HepG2 (cell line): ENCODE results near the gene USP32. TPM values are rescaled to one million over a fixed set of nuclear protein-coding genes. Genes with fewer than 3 reads are reported as not detected.

Experiments
- ATF7 ChIP-seq, 2 experiments: fragments of 450-650 bp in 1 of 2; sonication (generic) in 1 of 2; formaldehyde crosslinking in 1 of 2; IDR thresholded peaks; 2 replicates each; pipeline versions ENCODE4 v1.4.0 to v1.6.1; 2016 to 2020; ENCODE audit warnings: antibody characterized with exemption in 1 of 2, mild to moderate bottlenecking in 1 of 2, missing genetic modification reagents in 1 of 2
- CSRNP1 ChIP-seq: sonication (generic); formaldehyde crosslinking; IDR thresholded peaks from 2 replicates; pipeline ENCODE4 v1.8.1; 2023; ENCODE audit warnings: mild to moderate bottlenecking, missing genetic modification reagents
- HDAC1 ChIP-seq: sonication (generic); formaldehyde crosslinking; IDR thresholded peaks from 2 replicates; pipeline ENCODE4 v1.5.1; 2020; ENCODE audit warnings: mild to moderate bottlenecking, missing genetic modification reagents
- MTA1 ChIP-seq: sonication (generic); formaldehyde crosslinking; IDR thresholded peaks from 2 replicates; pipeline ENCODE4 v1.4.0; 2020; ENCODE audit warnings: missing genetic modification reagents, mild to moderate bottlenecking, borderline replicate concordance
- NBN ChIP-seq: fragments of 450-650 bp; conservative IDR thresholded peaks from 2 replicates; pipeline ENCODE4 v1.6.1; 2017
- NFAT5 ChIP-seq: sonication (generic); formaldehyde crosslinking; IDR thresholded peaks from 2 replicates; pipeline ENCODE4 v1.4.0; 2020; ENCODE audit warnings: missing genetic modification reagents
- NFYB ChIP-seq: sonication (generic); formaldehyde crosslinking; IDR thresholded peaks from 2 replicates; pipeline ENCODE4 v1.4.0; 2020; ENCODE audit warnings: missing genetic modification reagents
- PAX8 ChIP-seq: sonication (generic); formaldehyde crosslinking; IDR thresholded peaks from 2 replicates; pipeline ENCODE4 v1.8.0; 2022; ENCODE audit warnings: mild to moderate bottlenecking, missing genetic modification reagents, borderline replicate concordance
- PRMT3 ChIP-seq: sonication (generic); formaldehyde crosslinking; IDR thresholded peaks from 2 replicates; pipeline ENCODE4 v1.8.1; 2022; ENCODE audit warnings: low read depth, mild to moderate bottlenecking, moderate library complexity, missing genetic modification reagents, borderline replicate concordance
- RFX3 ChIP-seq: IDR thresholded peaks from 2 replicates; pipeline ENCODE4 v1.6.1; 2016; ENCODE audit warnings: missing biosample characterization, missing genetic modification reagents
- STAT6 ChIP-seq: sonication (generic); formaldehyde crosslinking; IDR thresholded peaks from 2 replicates; pipeline ENCODE4 v1.4.0; 2020; ENCODE audit warnings: missing genetic modification reagents, mild to moderate bottlenecking, borderline replicate concordance
- ZBTB37 ChIP-seq: sonication (generic); formaldehyde crosslinking; IDR thresholded peaks from 2 replicates; pipeline ENCODE4 v1.4.0; 2020; ENCODE audit warnings: mild to moderate bottlenecking, missing genetic modification reagents
- ZMAT3 ChIP-seq: sonication (generic); formaldehyde crosslinking; conservative IDR thresholded peaks from 2 replicates; pipeline ENCODE4 v1.7.0; 2021; ENCODE audit warnings: missing genetic modification reagents
- ZNF430 ChIP-seq: sonication (generic); formaldehyde crosslinking; IDR thresholded peaks from 2 replicates; pipeline ENCODE4 v1.9.0; 2021; ENCODE audit warnings: mild to moderate bottlenecking, missing genetic modification reagents
- ZNF510 ChIP-seq: sonication (generic); formaldehyde crosslinking; IDR thresholded peaks from 2 replicates; pipeline ENCODE4 v1.4.0; 2020; ENCODE audit warnings: low read depth, mild to moderate bottlenecking, missing genetic modification reagents
- ZNF549 ChIP-seq: sonication (generic); formaldehyde crosslinking; IDR thresholded peaks from 2 replicates; pipeline ENCODE4 v1.5.0; 2020; ENCODE audit warnings: missing genetic modification reagents
- ZNF567 ChIP-seq: sonication (generic); formaldehyde crosslinking; IDR thresholded peaks from 2 replicates; pipeline ENCODE4 v1.8.1; 2023; ENCODE audit warnings: mild to moderate bottlenecking, missing genetic modification reagents, borderline replicate concordance
- polyA plus RNA-seq, 8 experiments: library from polyadenylated mRNA; depleted of rRNA in 3 of 8; stranded (reverse) in 7 of 8; unstranded in 1 of 8; fragments of >200 nt; fragmentation: Illumina TruSeq in 4 of 8; extraction: Trizol in 4 of 8; gene quantifications; 2 replicates each; pipeline versions ENCODE4 v1.2.1 to v1.2.3, GENCODE V29; 2011 to 2016; ENCODE audit warnings: low read depth in 4 of 8, missing spikeins in 1 of 8, mixed read lengths in 1 of 8; ENCODE audit not compliant: insufficient read depth in 1 of 8
- total RNA-seq, 5 experiments: library from RNA; depleted of rRNA; stranded (reverse); fragments of >200 nt; fragmentation: Illumina TruSeq; extraction: Trizol; gene quantifications; 2 replicates each; pipeline ENCODE4 v1.2.3, GENCODE V29; 2016; ENCODE audit warnings: low read depth in 1 of 5

USP32 gene
- total and polyA plus RNA-seq, 2 of the 13 experiments (the other 11 are each of a cell fraction or from before 2014, with no cell fraction given), result 24.9 to 39.9 TPM

GRCh38 chr17:60139438-60140285 lies 252.3 kb downstream of the USP32 start (continued):
- peak; percentile 95; the same call in 1 of the 2 replicates for TF ChIP-seq PAX8 (CRISPR knock-in tag)
- peak; percentile 98 for TF ChIP-seq NFAT5 (CRISPR knock-in tag)
- no peak for TF ChIP-seq NBN
- TF ChIP-seq HDAC1, result peak; percentile 97
- TF ChIP-seq MTA1 (CRISPR knock-in tag), result peak; percentile 70; the same call in 1 of the 2 replicates
- peak; percentile 99 for TF ChIP-seq PRMT3 (CRISPR knock-in tag)
- no peak for TF ChIP-seq ZNF549 (CRISPR knock-in tag)
- peak; percentile 98 for TF ChIP-seq ZMAT3 (CRISPR knock-in tag)
- peak; percentile 94 for TF ChIP-seq CSRNP1 (CRISPR knock-in tag)
- 0 out of 2 replicates have a peak, but pooled peaks have one; percentile 53 for TF ChIP-seq ZBTB37 (CRISPR knock-in tag)
- TF ChIP-seq ATF7 (IDR thresholded peaks at IDR 0.05), result no peak
- no peak; the same call in 1 of the 2 replicates for TF ChIP-seq ATF7 (CRISPR knock-in tag; IDR thresholded peaks at IDR 0.05)
- TF ChIP-seq RFX3 (CRISPR knock-in tag), result no peak; the same call in 1 of the 2 replicates
- TF ChIP-seq ZNF430 (CRISPR knock-in tag), result peak; percentile 98
- peak; percentile 32; the same call in 1 of the 2 replicates for TF ChIP-seq NFYB
- TF ChIP-seq ZNF567 (CRISPR knock-in tag), result peak; percentile 85; the same call in 1 of the 2 replicates
- TF ChIP-seq STAT6 (CRISPR knock-in tag), result no peak
- peak; percentile 94 for TF ChIP-seq ZNF510 (CRISPR knock-in tag)
